Measurements from ENCODE around the gene SLAMF8. TPM values are rescaled to one million over a fixed set of nuclear protein-coding genes. Genes with fewer than 3 reads are reported as not detected.

Gene SLAMF8
- total RNA-seq, 1 experiment from 2014 or later = not detected

GRCh38 chr1:159870704-159871103 is 44.0 kb downstream of the SLAMF8 start:
- Histone ChIP-seq H2BK5ac (ENCODE audit: insufficient read length, low read length) (no peak overlapping the region), H2AFZ (ENCODE audit: low read length) (no peak overlapping the region), H2BK15ac (ENCODE audit: low read depth, low read length) (no peak overlapping the region), H2BK120ac (ENCODE audit: low read depth, low read length, poor library complexity, severe bottlenecking) (no peak overlapping the region), H3K4ac (ENCODE audit: low read depth, low read length) (no peak overlapping the region), H4K8ac (replicated peaks; ENCODE audit: insufficient read length, low read depth, low read length) (no peak overlapping the region), H3K23me2 (ENCODE audit: insufficient read length, low read depth, low read length, poor library complexity, severe bottlenecking) (no peaks in the 10 kb centered on the region), H4K91ac (ENCODE audit: insufficient read length, low read depth, low read length) (no peak overlapping the region), H3K4me1 (ENCODE audit: insufficient read depth, low read length) (no peaks in the 10 kb centered on the region), H3K9me3 (ENCODE audit: control insufficient read depth, low read depth, low read length) (no peaks in the 10 kb centered on the region), H2AK5ac (ENCODE audit: insufficient read length, low read length) (no peak overlapping the region), H3K79me2 (ENCODE audit: insufficient read depth, low read length) (no peaks in the 10 kb centered on the region), H4K5ac (ENCODE audit: insufficient read length, low read depth, low read length) (no peak overlapping the region), H3K56ac (ENCODE audit: insufficient read length, low read depth, low read length) (no peak overlapping the region), H3K79me1 (ENCODE audit: insufficient read depth, low read depth, low read length, poor library complexity, severe bottlenecking) (no peaks in the 10 kb centered on the region), H2BK12ac (ENCODE audit: insufficient read length, low read depth, low read length) (no peak overlapping the region), H3K18ac (ENCODE audit: insufficient read length, low read depth, low read length) (no peak overlapping the region), H2BK20ac (ENCODE audit: low read depth, low read length, poor library complexity, severe bottlenecking) (no peak overlapping the region), H3K27ac (ENCODE audit: insufficient read length, low read depth, low read length) (no peak overlapping the region), H4K20me1 (ENCODE audit: control insufficient read depth, insufficient read depth, insufficient read length) (no peaks in the 10 kb centered on the region), H3K14ac (ENCODE audit: insufficient read depth, low read length) (no peak overlapping the region; the same call in 1 of the 2 replicates), H3K9ac (ENCODE audit: extremely low read depth, insufficient read length, low read length) (no peak overlapping the region), H3K23ac (ENCODE audit: insufficient read length, low read depth, low read length) (no peak overlapping the region), H3T11ph (ENCODE audit: low read length) (no peak overlapping the region), H3K4me2 (ENCODE audit: insufficient read depth, insufficient read length, low read length) (no peak overlapping the region), H3K27me3 (ENCODE audit: insufficient read depth, low read length) (no peaks in the 10 kb centered on the region)
- Mint-ChIP-seq H3K27me3 (ENCODE audit: low read depth) (peaks cover 23% of the 10 kb centered on the region), H3K4me3 (no peak overlapping the region), H3K36me3 (ENCODE audit: insufficient read depth in 1 of 3, low read depth in 3 of 3) (peaks cover 0 to 2% (median 0%) of the 10 kb centered on the region in 3 experiments; a peak in 2 of 7 replicates), H3K9me3 (no peaks in the 10 kb centered on the region), H3K27ac (no peak overlapping the region), H3K4me1 (peaks cover 14 to 23% of the 10 kb centered on the region in 2 experiments)
- WGBS (ENCODE audit: extremely low coverage, insufficient read length, low lambda C conversion rate) = no CpG with 5 or more reads among the region's 5 CpGs
- TF ChIP-seq, protein P1, sequence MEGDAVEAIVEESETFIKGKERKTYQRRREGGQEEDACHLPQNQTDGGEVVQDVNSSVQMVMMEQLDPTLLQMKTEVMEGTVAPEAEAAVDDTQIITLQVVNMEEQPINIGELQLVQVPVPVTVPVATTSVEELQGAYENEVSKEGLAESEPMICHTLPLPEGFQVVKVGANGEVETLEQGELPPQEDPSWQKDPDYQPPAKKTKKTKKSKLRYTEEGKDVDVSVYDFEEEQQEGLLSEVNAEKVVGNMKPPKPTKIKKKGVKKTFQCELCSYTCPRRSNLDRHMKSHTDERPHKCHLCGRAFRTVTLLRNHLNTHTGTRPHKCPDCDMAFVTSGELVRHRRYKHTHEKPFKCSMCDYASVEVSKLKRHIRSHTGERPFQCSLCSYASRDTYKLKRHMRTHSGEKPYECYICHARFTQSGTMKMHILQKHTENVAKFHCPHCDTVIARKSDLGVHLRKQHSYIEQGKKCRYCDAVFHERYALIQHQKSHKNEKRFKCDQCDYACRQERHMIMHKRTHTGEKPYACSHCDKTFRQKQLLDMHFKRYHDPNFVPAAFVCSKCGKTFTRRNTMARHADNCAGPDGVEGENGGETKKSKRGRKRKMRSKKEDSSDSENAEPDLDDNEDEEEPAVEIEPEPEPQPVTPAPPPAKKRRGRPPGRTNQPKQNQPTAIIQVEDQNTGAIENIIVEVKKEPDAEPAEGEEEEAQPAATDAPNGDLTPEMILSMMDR (conservative IDR thresholded peaks at IDR 0.05) = no peak
- DNase-seq = no peak
